Measurements from ENCODE around the gene MBD5. TPM values are rescaled to one million over a fixed set of nuclear protein-coding genes. Genes with fewer than 3 reads are reported as not detected.

MBD5 gene
- total RNA-seq, 1 experiment from 2014 or later: 33.7 TPM

- TF ChIP-seq CBFB (CRISPR knock-in tag; IDR thresholded peaks at IDR 0.05; ENCODE audit: low read depth) (no peak), GABPB1 (CRISPR knock-in tag; IDR thresholded peaks at IDR 0.05) (no peak), FOXP1 (CRISPR knock-in tag; IDR thresholded peaks at IDR 0.05; ENCODE audit: borderline replicate concordance) (no peak), SMAD3 (CRISPR knock-in tag; IDR thresholded peaks at IDR 0.05; ENCODE audit: borderline replicate concordance) (no peak)
These were observed 7.9 kb downstream of the MBD5 start (continued) for GRCh38 chr2:148028781-148029180.

GRCh38 chr2:148031152-148031551 is 10.3 kb downstream of the MBD5 start:
- H3K36me3 Mint-ChIP-seq: no peaks in the 10 kb centered on the region
- no peaks in the 10 kb centered on the region for H3K27me3 Mint-ChIP-seq (ENCODE audit: low read depth)
- TF ChIP-seq JAZF1 (CRISPR knock-in tag; IDR thresholded peaks at IDR 0.05): no peak
- no peak for TF ChIP-seq MLX (CRISPR knock-in tag; IDR thresholded peaks at IDR 0.05)
- TF ChIP-seq PREB (CRISPR knock-in tag; IDR thresholded peaks at IDR 0.05; ENCODE audit: borderline replicate concordance): no peak
- TF ChIP-seq TCF7 (CRISPR knock-in tag; IDR thresholded peaks at IDR 0.05; ENCODE audit: low read depth): no peak
- no peak for TF ChIP-seq NR1H2 (CRISPR knock-in tag; IDR thresholded peaks at IDR 0.05)
- TF ChIP-seq CTCF (IDR thresholded peaks at IDR 0.05): no peak
- no peak for TF ChIP-seq ETV6 (CRISPR knock-in tag; IDR thresholded peaks at IDR 0.05)
- DNase-seq (ENCODE audit: low spot score) (no peak), ATAC-seq (no peak)
- ChIA-PET CTCF (interaction anchor here (1.0 to 1.1 kb wide), 2 partner anchors 10 to 478 kb away, joined by 3 to 7 read pairs; partner anchors contain the start of gene MBD5), POLR2A (interaction anchor here (0.6 kb wide), 1 partner anchor 29 kb away, joined by 3 read pairs; no protein-coding TSS in a partner anchor)
- no peaks in the 10 kb centered on the region for H3K9me3 Mint-ChIP-seq
- no peak overlapping the region for H3K4me3 Mint-ChIP-seq
- H3K27ac Mint-ChIP-seq: peak overlapping the region; percentile 60; the same call in 1 of the 2 replicates
- H3K4me1 Mint-ChIP-seq: no peaks in the 10 kb centered on the region

GRCh38 chr2:148032215-148032614 is 11.3 kb downstream of the MBD5 start:
- Mint-ChIP-seq H3K27ac (no peak overlapping the region; the same call in 1 of the 2 replicates), H3K9me3 (no peaks in the 10 kb centered on the region), H3K36me3 (no peaks in the 10 kb centered on the region), H3K4me1 (no peaks in the 10 kb centered on the region), H3K27me3 (ENCODE audit: low read depth) (no peaks in the 10 kb centered on the region), H3K4me3 (no peak overlapping the region)
- ChIA-PET POLR2A (interaction anchor here (0.6 kb wide), 1 partner anchor 14 kb away, joined by 5 read pairs; no protein-coding TSS in a partner anchor), CTCF (interaction anchor here (1.1 kb wide), 1 partner anchor 12 kb away, joined by 4 read pairs; the partner anchor contains the start of genes MBD5 and ORC4)
- TF ChIP-seq MXD4 (CRISPR knock-in tag; IDR thresholded peaks at IDR 0.05; ENCODE audit: borderline replicate concordance): no peak
- no peak for TF ChIP-seq SOX15 (CRISPR knock-in tag; IDR thresholded peaks at IDR 0.05)
- no peak for TF ChIP-seq STAT6 (CRISPR knock-in tag; conservative IDR thresholded peaks at IDR 0.05; ENCODE audit: low read depth)
- no peak for TF ChIP-seq ZNF532 (CRISPR knock-in tag; IDR thresholded peaks at IDR 0.05; ENCODE audit: borderline replicate concordance)
- no peak for TF ChIP-seq ERG (CRISPR knock-in tag; IDR thresholded peaks at IDR 0.05)
- TF ChIP-seq RORB (CRISPR knock-in tag; IDR thresholded peaks at IDR 0.05): no peak
- TF ChIP-seq MYBL2 (CRISPR knock-in tag; IDR thresholded peaks at IDR 0.05): no peak
- no peak for TF ChIP-seq TEAD4 (CRISPR knock-in tag; IDR thresholded peaks at IDR 0.05)
- TF ChIP-seq MAX (CRISPR knock-in tag; IDR thresholded peaks at IDR 0.05): no peak
- ATAC-seq (no peak), DNase-seq (ENCODE audit: low spot score) (no peak)
